Gastroesophageal sphincter (tissue), 4 donors: ENCODE data around the gene CFAP90. TPM values are rescaled to one million over a fixed set of nuclear protein-coding genes. Genes with fewer than 3 reads are reported as not detected.

Experiments
- ATAC-seq: fragments of 150-250 bp; one replicate; pipeline ENCODE4 v1.9.1; 2016; ENCODE audit warnings: mild to moderate bottlenecking, moderate library complexity
- H3K27ac ChIP-seq, 4 donors: fragments of 200-600 bp; sonication (generic) in 3 of 4; 1 replicate in 3 of 4; 2 replicates in 1 of 4; pipeline ENCODE4 v1.5.1; 2016 to 2019
- H3K27me3 ChIP-seq: fragments of 200-600 bp; sonication (generic); one replicate; pipeline ENCODE4 v1.5.1; 2019
- H3K36me3 ChIP-seq, 2 donors: fragments of 200-600 bp; sonication (generic); one replicate each; pipeline ENCODE4 v1.5.1; 2019; ENCODE audit warnings: control low read depth in 1 of 2
- H3K4me1 ChIP-seq, 3 donors: fragments of 200-600 bp; sonication (generic); 1 replicate in 2 of 3; 2 replicates in 1 of 3; pipeline ENCODE4 v1.5.1; 2016 to 2019; ENCODE audit warnings: control low read depth in 2 of 3
- H3K4me3 ChIP-seq, 2 donors: fragments of 200-600 bp; sonication (generic); one replicate each; pipeline ENCODE4 v1.5.1; 2019; ENCODE audit warnings: mild to moderate bottlenecking in 1 of 2, moderate library complexity in 1 of 2
- H3K9me3 ChIP-seq, 3 donors: fragments of 200-600 bp; sonication (generic); one replicate each; pipeline ENCODE4 v1.5.1; 2017 to 2019; ENCODE audit warnings: control low read depth in 2 of 3
- CTCF ChIP-seq, 4 experiments: fragments of 200-600 bp in 2 of 4; fragments of 450-650 bp in 2 of 4; sonication (generic) in 1 of 4; IDR thresholded peaks; one replicate each; pipeline ENCODE4 v1.5.1; 2017 to 2019; ENCODE audit warnings: antibody characterized with exemption in 4 of 4, mild to moderate bottlenecking in 2 of 4, moderate library complexity in 2 of 4
- EP300 ChIP-seq: sonication (generic); formaldehyde crosslinking; IDR thresholded peaks from one replicate; pipeline ENCODE4 v1.6.1; 2017; ENCODE audit warnings: antibody characterized with exemption, mild to moderate bottlenecking
- POLR2A ChIP-seq, 2 donors: fragments of 450-650 bp; IDR thresholded peaks; one replicate each; pipeline ENCODE4 v1.6.1; 2017; ENCODE audit warnings: antibody characterized with exemption in 2 of 2, mild to moderate bottlenecking in 2 of 2, moderate library complexity in 1 of 2
- POLR2AphosphoS5 ChIP-seq: sonication (generic); formaldehyde crosslinking; IDR thresholded peaks from one replicate; pipeline ENCODE4 v1.6.1; 2017; ENCODE audit warnings: antibody characterized with exemption
- WGBS, 2 donors: methylation state at CpG; one replicate each; pipeline ENCODE4 v1.1.5; 2018; ENCODE audit warnings: low coverage in 1 of 2; 5-methylcytosine and 5-hydroxymethylcytosine counted together
- total RNA-seq, 4 donors: library from RNA; depleted of rRNA; stranded (reverse); fragments of >200 nt; gene quantifications; one replicate each; pipeline ENCODE4 v1.1.0, GENCODE V29; 2016

The CFAP90 gene
- total RNA-seq, 4 donors from 2014 or later = 0.54 TPM; not detected in 3

- Histone ChIP-seq H3K4me3 (no peak overlapping the region), H3K27me3 (no peaks in the 10 kb centered on the region), H3K4me1 (no peaks in the 10 kb centered on the region), H3K27ac (no peak overlapping the region), H3K9me3 (no peaks in the 10 kb centered on the region), H3K36me3 (no peaks in the 10 kb centered on the region)
- whole genome bisulfite sequencing, 2 donors = 11 to 24% methylated on average over 3 of the region's 3 CpGs
- no peak for ATAC-seq
- TF ChIP-seq EP300 (no peak), POLR2A (IDR thresholded peaks at IDR 0.05) (no peak), POLR2AphosphoS5 (no peak), CTCF (IDR thresholded peaks at IDR 0.05) (no peak)
These were observed 13.5 kb downstream of the CFAP90 start for GRCh38 chr5:7837403-7837802.

GRCh38 chr5:7834982-7835381, 16.0 kb downstream of the CFAP90 start:
- no peaks in the 10 kb centered on the region for H3K4me1 ChIP-seq
- H3K9me3 ChIP-seq = no peaks in the 10 kb centered on the region
- no peaks in the 10 kb centered on the region for H3K27me3 ChIP-seq
- no peak for ATAC-seq
- H3K4me3 ChIP-seq = no peak overlapping the region
- no peaks in the 10 kb centered on the region for H3K36me3 ChIP-seq
- no peak overlapping the region for H3K27ac ChIP-seq
- WGBS, 2 donors = 85 to 87% methylated on average over 4 of the region's 4 CpGs
- TF ChIP-seq POLR2A (IDR thresholded peaks at IDR 0.05) (no peak), EP300 (no peak), CTCF (IDR thresholded peaks at IDR 0.05) (no peak), POLR2AphosphoS5 (no peak)

- no peaks in the 10 kb centered on the region for H3K9me3 ChIP-seq
- ATAC-seq = no peak
- WGBS, 2 donors = 91 to 95% methylated on average over 6 to 10 of the region's 10 CpGs
- H3K36me3 ChIP-seq = peaks cover 0 to 11% of the 10 kb centered on the region in 2 donors
- no peak overlapping the region for H3K4me3 ChIP-seq
- no peaks in the 10 kb centered on the region for H3K27me3 ChIP-seq
- no peak overlapping the region for H3K27ac ChIP-seq
- no peak for TF ChIP-seq EP300
- no peak for TF ChIP-seq POLR2A (IDR thresholded peaks at IDR 0.05)
- TF ChIP-seq CTCF (IDR thresholded peaks at IDR 0.05) = no peak
- no peak for TF ChIP-seq POLR2AphosphoS5
- no peaks in the 10 kb centered on the region for H3K4me1 ChIP-seq
These were observed 22.7 kb downstream of the CFAP90 start for GRCh38 chr5:7828269-7828668.

GRCh38 chr5:7827610-7828009, 23.3 kb downstream of the CFAP90 start:
- Histone ChIP-seq H3K27ac (no peak overlapping the region), H3K4me1 (no peaks in the 10 kb centered on the region), H3K4me3 (no peak overlapping the region), H3K36me3 (peaks cover 0 to 11% of the 10 kb centered on the region in 2 donors), H3K9me3 (no peaks in the 10 kb centered on the region), H3K27me3 (no peaks in the 10 kb centered on the region)
- 75 to 89% methylated on average over 5 to 6 of the region's 6 CpGs for WGBS, 2 donors
- no peak for TF ChIP-seq POLR2A (IDR thresholded peaks at IDR 0.05)
- TF ChIP-seq CTCF (IDR thresholded peaks at IDR 0.05) = no peak
- no peak for TF ChIP-seq POLR2AphosphoS5
- TF ChIP-seq EP300 = no peak
- ATAC-seq = no peak

GRCh38 chr5:7825630-7826029, 25.3 kb downstream of the CFAP90 start:
- peaks cover 0 to 15% of the 10 kb centered on the region in 2 donors for H3K36me3 ChIP-seq
- no peak for TF ChIP-seq POLR2AphosphoS5
- TF ChIP-seq CTCF (IDR thresholded peaks at IDR 0.05) = no peak
- TF ChIP-seq POLR2A (IDR thresholded peaks at IDR 0.05) = no peak
- TF ChIP-seq EP300 = no peak
- 33 to 70% methylated on average over 1 to 3 of the region's 11 CpGs for WGBS, 2 donors
- H3K4me1 ChIP-seq = no peaks in the 10 kb centered on the region
- no peaks in the 10 kb centered on the region for H3K9me3 ChIP-seq
- ATAC-seq = no peak
- no peak overlapping the region for H3K4me3 ChIP-seq
- no peaks in the 10 kb centered on the region for H3K27me3 ChIP-seq
- no peak overlapping the region for H3K27ac ChIP-seq
